NCI-H82 (cell line): ENCODE measurements around the gene LRRC8A.

Experiments used
- DNase-seq: peaks from one replicate; lab custom pipeline; 2025; lab: John Stamatoyannopoulos, UW

The LRRC8A gene

DNA sequence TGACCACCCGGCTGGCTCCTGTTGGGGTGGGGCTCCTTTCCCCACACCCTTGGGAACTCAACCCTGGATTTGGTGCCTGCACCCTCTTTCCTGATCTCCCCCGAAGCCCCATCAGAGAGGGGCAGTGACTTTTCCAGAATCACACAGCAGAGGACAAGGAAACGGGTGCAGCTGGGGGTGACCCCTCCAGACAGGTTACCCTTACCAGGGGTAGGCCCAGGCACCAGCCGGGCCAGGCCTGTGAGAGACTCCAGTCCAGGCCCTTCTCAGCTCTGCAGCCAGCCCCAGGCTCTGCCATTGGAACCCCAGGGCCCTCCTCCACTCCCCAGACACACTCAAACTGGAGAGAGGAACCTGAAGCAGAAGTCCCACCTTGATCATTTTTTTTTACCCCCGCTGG is 19.9 kb downstream of the LRRC8A start:
- no peak for DNase-seq

DNA sequence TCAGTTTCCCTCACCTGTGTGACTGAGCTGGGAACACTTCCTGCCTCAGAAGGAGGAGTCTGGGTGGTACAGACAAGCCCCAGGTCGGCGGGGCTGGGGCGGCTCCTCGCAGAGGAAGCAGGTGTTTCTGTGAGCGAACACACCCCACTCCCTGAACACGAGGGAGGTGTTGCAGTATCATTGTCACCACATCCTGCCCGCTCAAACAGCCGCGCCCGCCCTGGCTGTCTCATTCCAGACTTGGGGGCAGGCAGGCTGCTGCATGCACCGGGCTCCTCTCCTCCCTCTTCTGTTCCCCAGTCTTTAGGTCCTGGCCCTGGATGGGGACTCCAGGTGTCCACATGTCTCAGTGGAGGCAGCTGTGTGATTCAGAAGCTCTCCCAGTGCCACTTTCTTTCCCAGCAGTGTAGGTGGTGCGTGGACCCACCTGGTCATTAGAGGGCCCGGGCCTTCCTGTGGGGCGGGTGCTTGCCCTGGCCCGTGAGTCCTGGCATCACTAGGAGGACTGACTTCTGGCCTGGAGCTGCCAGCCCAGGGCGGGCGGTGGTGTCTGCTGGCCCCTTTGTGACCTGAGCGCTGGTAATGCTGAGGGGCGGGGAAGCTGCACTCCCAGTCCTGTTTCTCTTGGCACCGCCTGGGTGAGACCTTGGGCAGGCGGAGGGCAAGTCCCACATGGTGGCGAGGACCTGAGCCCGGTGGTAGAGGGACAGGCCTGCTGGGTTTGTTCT is 20.6 kb downstream of the LRRC8A start:
- DNase-seq, result no peak

DNA sequence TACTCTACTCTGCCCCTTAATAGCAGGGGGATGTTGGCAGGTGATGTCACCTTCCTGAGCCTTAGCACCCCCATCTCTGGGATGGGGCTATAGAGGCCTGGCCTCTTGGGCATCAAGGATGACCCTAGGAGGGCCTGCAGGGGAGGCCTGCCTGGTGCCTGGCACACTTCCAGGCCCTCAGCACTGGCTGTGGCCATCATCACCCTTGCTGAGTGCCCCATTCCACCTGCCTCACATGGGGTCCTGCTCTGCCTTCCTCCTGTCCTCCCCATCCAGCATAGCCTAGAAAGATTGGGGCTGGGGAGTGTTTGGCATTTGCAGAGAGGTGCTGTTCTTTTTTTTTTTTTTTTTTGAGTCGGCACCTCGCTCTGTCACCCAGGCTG is 21.1 kb downstream of the LRRC8A start:
- DNase-seq, result no peak

DNA sequence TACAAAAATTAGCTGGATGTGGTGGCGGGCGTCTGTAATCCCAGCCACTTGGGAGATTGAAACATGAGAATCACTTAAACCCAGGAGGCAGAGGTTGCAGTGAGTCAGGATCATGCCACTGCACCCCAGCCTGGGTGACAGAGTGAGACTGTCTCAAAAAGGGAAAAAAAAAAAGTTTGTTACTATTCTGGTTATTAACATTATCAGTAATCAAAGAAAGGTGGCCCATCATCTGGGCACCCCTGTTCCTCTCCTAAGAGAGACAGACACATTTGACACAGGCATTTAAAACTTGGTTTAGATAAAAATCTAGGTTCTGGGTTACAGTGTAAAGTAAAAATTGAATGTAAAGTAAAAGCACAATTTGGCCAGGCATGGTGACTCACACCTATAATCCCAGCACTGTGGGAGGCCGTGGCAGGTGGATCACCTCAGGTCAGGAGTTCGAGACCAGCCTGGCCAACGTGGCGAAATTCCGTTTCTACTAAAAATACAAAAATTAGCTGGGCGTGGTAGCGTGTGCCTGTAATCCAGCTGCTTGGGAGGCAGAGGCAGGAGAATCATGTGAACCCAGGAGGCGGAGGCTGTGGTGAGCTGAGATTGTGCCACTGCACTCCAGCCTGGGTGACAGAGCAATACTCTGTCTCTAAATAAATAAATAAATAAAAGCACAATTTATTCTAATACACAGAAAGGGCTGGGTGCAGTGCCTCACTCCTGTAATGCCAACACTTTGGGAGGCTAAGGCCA is 22.1 kb downstream of the LRRC8A start:
- DNase-seq, result no peak

DNA sequence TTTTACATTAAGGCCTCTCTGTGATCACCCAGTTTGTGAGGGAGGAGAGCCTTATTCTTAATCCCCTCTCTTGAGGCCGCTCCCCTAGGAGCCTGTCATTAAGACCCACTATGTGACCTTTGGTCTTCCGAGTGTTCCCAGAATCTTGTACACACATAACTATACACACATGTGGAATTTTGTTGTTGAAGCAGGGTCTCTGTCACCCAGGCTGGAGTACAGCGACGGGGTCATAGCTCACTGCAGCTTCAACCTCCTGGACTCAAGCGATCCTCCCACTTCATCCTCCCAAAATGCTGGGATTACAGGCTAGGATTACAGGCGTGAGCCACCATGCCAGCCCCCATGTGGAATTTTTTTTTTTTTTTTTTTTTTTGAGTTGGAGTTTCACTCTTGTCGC is 24.0 kb downstream of the LRRC8A start:
- DNase-seq, result peak; percentile 12

DNA sequence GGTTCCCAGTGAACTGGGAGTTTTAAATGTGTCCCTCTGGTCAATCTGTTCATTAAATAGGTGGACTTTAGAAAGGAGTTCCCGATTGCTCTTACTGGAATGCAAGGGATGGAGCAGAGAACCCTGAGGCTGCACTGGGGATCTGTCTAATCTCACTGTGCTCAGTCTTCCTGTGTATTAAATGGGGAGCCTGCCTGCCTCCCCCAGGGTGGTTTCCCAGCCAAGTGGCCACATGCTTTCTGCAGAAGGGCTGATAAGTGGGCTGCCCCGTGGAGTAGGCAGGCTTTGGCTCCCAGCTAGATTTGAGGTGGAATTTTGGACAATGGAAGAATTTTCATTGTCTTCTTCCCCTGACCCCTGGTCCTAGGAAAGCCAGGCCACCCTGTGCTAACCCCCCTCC is 24.8 kb downstream of the LRRC8A start:
- no peak for DNase-seq

DNA sequence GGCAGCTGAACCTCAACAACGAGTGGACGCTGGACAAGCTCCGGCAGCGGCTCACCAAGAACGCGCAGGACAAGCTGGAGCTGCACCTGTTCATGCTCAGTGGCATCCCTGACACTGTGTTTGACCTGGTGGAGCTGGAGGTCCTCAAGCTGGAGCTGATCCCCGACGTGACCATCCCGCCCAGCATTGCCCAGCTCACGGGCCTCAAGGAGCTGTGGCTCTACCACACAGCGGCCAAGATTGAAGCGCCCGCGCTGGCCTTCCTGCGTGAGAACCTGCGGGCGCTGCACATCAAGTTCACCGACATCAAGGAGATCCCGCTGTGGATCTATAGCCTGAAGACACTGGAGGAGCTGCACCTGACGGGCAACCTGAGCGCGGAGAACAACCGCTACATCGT is 26.4 kb downstream of the LRRC8A start:
- DNase-seq, result no peak

DNA sequence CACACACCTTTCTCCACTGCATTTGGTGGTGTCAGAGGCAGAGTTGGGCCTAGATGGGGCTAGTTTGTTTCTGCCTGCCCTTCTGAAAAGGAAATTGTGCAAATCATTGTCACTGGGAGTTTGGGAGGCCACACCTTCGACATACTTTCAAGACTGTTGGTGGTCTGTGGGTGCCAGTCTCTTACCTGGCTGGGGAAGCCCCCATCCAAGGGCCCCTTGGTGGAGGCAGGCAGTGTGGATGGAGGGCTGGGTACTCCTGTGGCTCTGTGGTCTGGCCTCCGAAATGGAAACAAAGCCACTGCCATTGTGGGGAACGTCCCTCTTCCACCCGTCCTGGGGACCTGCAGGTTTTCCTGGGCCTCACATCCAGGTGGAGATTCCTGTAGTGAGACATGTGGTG is 27.9 kb downstream of the LRRC8A start:
- DNase-seq, result no peak

DNA sequence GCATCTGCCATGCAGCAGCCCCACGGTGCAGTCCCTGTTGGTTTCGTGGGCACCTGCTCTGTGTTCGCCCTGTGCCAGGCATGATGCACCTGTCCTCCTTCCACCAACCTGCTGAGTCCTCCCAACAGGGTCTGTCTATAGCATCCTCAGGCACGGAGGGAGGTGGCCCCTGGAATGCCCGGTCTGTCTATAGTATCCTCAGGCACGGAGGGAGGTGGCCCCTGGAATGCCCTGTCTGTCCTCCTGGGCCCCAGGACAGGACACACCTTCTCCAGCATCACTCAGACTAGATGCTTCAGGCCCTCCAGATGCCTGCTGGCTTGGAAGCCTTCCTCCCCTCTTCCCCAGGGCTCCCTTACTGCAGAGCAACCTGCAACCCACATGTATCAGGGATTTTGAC is 29.0 kb downstream of the LRRC8A start:
- DNase-seq, result no peak

DNA sequence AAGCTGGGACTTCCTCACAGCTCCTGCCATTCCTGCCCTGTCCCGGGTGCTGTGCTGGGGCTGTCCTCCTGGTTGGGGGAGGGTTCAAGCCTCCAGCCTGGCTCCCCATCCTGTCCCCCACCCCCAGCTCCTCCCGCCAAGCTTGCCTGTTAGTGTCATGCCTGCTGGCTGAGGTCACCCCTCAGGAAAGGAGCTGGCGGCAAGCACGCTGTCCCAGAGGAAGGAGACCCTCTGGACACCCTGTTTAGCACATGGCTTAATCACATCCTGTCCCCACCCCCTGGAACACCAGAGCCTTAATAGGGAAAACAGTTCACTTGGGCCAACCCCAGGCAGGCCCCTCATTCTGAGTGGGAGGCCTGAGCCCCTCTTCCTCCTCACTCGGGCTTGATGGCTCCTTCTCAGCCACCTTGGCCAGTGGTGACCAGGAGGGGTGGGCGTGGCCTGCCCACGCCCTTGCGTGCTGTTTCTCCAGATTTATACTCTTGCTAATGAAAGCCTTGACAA is 29.6 kb downstream of the LRRC8A start:
- no peak for DNase-seq

DNA sequence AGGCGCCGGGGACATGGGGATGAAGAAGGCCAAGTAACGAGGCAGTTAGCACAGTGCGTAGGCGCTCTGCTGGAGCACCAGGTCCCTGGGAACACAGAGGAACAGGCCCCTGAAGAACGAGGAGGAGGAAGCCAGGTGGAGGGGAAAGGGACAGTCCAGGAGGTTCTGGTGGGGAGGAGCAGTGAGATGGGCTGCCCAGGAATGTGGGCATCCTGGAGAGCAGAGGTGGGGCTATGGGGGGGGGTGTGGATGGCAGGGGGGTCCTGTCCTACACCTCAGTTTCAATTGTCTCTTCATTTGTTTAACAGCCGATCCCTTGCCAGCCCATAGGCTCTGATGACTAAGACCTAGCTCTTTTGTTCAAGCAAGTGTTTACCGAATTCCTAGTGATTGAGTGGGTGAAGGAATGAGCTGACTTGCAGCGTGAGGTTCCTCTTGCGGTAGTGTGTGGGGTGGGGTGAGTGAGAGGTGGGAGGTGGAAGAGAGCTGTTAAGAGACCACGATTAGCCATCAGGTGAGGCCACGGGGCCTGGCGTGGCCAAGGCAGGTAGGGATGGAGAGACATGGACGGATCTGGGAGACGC is 30.4 kb downstream of the LRRC8A start:
- DNase-seq, result no peak

DNA sequence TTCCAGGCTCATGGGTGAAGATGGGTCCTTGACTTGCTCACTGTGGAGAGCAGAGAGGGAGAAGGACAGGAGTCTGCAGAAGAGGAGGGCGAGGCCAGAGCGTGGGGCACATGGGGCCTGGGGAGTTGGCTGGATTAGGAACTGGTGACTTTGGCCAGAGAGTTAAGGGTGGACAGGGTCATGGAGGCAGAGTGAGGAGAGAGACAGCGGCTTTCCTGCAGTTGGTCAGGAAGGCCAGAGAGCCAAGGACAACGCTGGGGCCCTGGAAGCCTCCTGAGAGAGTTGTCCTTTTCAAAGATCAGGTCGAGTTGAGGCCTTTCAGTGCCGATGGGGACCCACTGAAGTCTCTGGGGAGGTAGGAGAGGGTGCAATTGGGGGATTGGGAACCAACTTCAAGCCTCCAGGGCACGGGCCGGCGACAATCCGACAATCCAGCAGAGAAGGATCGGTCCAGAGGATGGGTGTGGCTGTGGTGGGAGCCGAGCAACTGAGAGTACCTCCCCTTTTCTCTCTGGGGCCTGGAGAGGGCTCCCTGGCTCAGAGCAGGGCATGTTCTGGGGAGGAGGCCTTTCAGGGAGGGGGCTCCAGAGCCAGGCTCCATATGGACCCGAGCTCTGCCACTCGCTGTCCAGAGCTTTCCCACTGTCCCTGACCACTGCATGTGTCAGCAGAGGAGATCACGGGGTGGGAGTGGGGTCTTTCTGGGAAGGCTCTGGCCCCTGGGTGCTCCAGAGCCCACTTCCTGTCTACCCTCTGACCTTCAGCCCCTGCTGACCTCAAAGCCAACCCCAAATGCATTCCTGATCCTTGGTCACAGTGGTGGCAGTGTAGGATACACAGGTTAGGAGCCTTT is 31.3 kb downstream of the LRRC8A start:
- no peak for DNase-seq

DNA sequence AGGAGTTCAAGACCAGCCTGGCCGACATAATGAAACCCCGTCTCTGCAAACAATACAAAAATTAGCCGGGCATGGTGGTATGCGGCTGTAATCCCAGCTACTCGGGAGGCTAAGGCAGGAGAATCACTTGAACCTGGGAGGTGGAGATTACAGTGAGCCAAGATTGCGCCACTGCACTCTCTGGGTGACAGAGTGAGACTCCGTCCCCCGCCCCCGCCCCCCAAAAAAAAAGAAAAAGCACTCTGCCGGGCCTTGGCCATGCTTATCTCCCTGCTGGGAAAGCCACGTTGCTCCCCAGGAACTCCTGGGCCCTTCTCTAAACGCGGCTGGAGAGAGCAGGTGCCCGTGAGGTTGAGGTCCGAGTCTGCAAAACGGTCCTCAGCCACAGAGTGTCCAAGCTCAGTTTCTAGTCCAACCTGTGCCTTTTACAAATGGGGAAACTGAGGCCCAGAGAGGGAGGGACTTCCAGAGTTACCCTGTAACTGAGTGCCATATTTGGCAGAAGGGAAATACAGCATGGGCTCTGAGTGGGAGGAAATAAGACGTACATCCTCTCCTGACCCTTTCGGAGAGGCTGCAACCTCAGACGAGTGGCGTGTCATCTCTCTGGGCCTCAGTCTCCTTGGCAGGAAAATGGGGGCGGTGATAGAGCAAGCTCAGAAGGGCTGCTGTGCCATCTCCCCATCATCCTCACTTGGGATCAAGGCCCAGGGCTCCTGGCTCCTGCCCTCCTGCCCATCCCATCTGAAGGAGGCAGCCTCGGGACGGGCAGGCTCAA is 32.3 kb downstream of the LRRC8A start:
- no peak for DNase-seq

DNA sequence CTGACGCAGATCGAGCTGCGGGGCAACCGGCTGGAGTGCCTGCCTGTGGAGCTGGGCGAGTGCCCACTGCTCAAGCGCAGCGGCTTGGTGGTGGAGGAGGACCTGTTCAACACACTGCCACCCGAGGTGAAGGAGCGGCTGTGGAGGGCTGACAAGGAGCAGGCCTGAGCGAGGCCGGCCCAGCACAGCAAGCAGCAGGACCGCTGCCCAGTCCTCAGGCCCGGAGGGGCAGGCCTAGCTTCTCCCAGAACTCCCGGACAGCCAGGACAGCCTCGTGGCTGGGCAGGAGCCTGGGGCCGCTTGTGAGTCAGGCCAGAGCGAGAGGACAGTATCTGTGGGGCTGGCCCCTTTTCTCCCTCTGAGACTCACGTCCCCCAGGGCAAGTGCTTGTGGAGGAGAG is 34.3 kb downstream of the LRRC8A start:
- DNase-seq, result no peak

DNA sequence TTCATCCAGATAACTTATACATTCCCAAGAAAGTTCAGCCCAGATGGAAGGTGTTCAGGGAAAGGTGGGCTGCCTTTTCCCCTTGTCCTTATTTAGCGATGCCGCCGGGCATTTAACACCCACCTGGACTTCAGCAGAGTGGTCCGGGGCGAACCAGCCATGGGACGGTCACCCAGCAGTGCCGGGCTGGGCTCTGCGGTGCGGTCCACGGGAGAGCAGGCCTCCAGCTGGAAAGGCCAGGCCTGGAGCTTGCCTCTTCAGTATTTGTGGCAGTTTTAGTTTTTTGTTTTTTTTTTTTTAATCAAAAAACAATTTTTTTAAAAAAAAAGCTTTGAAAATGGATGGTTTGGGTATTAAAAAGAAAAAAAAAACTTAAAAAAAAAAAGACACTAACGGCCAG is 34.8 kb downstream of the LRRC8A start:
- DNase-seq, result no peak

DNA sequence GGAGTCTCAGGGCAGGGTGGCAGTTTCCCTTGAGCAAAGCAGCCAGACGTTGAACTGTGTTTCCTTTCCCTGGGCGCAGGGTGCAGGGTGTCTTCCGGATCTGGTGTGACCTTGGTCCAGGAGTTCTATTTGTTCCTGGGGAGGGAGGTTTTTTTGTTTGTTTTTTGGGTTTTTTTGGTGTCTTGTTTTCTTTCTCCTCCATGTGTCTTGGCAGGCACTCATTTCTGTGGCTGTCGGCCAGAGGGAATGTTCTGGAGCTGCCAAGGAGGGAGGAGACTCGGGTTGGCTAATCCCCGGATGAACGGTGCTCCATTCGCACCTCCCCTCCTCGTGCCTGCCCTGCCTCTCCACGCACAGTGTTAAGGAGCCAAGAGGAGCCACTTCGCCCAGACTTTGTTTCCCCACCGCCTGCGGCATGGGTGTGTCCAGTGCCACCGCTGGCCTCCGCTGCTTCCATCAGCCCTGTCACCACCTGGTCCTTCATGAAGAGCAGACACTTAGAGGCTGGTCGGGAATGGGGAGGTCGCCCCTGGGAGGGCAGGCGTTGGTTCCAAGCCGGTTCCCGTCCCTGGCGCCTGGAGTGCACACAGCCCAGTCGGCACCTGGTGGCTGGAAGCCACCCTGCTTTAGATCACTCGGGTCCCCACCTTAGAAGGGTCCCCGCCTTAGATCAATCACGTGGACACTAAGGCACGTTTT is 35.4 kb downstream of the LRRC8A start:
- no peak for DNase-seq

DNA sequence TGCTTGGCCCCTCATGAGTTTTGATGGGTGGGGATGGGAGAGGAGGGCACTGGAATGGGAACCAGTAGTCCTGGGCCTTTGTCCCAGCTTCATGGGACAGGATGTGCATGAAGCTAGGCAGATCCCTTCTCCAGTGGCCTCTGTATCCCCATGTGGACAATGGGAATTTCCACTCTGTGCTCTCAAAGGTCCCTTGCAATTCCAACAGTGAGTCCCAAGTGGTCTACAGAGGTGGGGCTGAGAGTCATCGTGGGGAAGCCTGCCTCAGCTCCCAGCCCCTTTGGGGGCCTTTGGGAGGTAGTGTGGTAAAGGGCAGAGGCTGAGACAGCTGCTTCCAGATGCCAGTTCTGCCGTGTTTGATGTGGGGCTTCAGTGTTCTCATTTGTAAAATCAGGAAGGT is 37.0 kb downstream of the LRRC8A start:
- no peak for DNase-seq

DNA sequence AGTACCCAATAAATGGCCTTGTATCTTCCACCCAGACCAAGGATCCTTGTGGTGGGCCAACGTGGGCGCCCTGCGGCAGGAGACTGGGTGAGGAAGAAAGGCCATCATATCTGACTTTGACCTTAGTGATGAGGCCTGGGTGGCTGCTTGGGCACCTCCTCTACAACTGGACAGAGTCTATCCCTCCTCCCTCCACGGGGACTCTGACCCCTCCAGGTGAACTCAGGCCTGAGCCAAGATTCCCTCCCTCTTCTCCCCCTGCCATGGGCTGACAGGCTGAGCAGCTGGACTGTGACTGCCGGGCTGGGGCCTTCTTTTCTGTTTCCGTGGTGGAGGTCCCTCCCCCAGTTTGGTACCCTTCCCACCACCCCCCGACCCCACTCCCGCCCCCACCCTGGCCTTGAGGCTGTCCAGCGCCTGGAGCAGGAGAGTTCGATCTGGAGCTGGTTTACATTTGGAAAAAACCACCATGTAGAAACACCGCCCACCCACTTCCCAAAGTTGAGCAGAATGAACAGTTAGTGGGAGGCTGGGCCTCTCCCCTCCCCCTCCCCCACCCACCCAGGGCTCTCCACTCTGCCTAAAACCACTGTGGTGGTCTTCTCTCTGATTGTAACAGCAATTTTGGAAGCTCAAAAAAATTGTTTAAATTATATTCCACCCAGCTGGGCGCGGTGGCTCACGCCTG is 37.6 kb downstream of the LRRC8A start:
- DNase-seq, result no peak

DNA sequence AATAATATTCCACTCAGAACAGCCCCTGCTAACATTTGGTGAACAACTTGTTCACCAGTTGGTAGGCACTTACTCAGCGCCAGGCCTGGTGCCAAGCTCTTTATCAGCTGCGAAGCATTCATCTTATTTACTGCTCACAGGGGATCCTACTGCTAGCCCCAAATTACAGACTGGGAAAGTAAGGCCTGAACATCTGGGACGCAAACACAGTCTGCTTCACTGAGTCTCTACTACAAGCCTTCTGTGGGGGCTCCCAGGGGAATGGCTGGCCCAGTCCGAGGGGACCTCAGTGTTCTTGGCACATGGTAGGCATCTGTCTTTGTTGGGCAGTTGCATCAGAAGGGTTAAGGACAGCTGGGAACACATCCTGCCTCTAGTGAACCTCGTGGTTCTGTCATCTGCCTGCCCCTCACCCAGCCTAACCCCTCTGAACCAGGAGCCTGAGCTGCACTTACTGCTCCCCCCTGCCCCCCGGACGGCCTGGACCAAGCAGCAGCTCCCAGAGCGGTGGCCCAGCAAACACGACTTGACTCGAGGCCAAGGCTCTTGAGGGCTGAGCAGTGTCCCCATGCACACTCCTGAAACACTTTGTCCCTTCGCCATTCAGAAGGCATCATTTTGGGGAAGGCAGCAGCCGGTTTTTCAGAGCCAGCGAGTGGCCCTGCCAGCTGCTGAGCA is 38.6 kb downstream of the LRRC8A start, which contains the start of gene PHYHD1:
TSS of gene PHYHD1 (plus strand) at position 602 of the 678 bp plus-strand sequence. CDS start 1,342 bp downstream, outside the sequence.
- DNase-seq, result peak; percentile 89
